Hematopoietic multipotent progenitor cell (in vitro differentiated cells): Measurements from ENCODE around the gene XAB2. TPM values are rescaled to one million over a fixed set of nuclear protein-coding genes. Genes with fewer than 3 reads are reported as not detected.

Source experiments
- DNase-seq, 3 donors: peaks; one replicate each; pipeline ENCODE4 v3.0.0-alpha.2; 2011 to 2015; ENCODE audit warnings: low read depth in 2 of 3, low spot score in 2 of 3
- total RNA-seq: library from RNA; depleted of rRNA; stranded (reverse); fragments of >200 nt; gene quantifications from one replicate; pipeline ENCODE4 v1.2.3, GENCODE V29; 2012

The XAB2 gene
- total RNA-seq, 1 donor, result 123 TPM

DNA sequence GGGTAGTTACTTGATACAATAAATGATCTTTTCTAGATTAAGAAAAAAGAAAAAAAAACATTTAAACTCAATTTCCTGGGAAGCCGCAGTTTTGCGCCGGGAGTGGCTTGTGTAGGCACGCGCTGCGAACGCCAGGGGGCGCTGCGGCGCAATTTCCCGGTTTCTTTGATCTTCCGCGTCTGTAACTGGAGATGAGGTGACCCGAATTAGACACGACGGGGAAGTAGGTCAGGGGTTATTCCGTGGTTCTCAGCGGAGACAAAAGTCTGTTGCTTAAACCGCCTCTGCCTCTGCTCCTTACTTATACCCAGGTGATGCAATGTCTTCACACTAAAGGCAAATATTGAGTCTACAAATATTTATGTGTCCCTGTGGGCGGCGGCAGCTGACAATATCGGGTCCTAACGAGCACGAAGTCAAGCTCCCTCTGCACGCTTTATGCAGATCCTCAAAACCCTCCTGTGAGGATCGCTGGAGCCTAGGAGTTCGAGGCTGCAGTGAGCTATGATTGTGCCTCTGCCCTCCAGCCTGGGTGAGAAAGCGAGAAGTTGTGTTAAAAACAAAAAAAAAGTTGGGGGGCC is 22.8 kb upstream of the XAB2 start:
- DNase-seq, result peak; percentile 82 to 90 (median 85)

DNA sequence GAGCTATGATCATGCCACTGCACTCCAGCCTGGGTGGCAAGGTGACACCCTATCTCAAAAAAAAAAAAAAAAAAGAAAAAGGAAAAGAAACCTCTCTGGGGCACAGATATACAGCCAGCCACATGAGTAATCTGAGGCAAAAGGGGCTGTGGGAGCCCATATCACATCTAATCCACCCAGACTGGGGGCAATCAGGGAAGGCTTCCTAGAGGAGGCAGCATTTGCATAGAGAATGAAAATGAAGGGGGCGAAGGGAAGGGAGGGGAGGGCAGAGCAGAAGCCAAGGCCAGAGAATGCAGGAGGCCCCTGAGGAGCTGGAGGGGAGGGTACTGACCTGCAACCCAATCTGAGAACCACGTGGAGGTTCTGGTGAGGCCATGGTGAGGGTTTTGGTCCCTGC is 20.8 kb upstream of the XAB2 start:
- DNase-seq, result no peak

DNA sequence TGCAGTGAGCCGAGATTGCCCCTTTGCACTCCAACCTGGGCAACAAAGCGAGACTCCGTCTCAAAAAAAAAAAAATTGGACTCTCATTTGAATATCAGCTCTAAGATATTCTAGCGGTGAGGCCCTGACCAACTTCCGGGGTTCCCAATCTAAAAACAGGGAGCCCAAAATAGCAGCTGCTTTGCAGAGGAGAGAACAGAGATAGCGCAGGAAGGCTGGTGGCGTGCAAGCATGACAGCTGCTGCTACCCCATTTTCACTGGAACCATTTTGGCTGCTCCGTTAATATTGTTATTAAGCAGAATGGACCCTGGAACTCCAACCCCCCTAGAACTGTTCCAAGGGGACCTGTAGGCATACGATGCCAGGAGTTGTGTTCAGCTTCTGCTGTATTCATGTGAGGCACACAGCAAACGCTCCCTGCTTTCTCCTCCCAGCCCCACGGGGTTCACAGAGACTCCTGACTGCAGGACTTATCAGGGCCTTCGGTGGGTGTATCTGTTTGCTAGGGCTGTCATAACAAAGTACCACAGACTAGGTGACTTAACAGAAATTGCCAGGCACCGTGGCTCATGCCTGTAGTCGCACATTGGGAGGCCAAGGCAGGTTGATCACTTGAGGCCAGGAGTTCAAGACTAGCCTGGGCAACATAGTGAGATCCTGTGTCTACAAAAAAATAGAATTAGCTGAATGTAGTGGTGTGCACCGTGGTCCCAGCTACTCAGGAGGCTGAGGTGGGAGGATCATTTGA is 19.1 kb upstream of the XAB2 start:
- DNase-seq, result no peak

DNA sequence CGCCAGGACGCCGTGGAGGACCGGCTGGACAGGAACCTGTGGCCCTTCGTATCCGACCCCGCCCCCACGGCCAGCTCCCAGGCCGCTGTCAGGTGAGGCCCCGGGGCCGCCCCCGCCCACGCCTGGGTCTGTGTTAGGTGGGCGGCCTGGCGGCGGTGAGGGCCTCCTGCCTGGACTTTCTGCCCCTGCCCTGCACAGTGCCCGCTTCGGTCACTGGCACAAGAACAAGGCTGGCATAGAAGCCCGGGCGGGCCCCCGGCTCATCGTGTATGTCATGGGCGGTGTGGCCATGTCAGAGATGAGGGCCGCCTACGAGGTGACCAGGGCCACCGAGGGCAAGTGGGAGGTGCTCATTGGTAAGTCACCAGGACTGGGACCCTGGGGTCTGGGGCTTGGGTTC is 17.8 kb upstream of the XAB2 start:
- no peak for DNase-seq

DNA sequence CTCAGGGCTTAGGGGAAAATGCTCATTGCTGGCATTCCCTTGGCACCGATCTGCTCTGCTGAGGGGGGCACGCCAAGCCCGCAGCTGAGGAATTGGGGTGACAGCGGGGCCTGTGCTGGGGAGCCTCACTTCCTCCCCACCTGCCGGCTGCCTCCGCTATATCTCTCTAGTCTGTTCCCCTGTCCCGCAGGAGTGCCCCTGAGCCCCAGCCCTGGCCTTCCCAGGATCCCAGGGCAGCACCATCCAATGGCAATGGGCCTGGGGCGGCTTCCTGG is 17.0 kb upstream of the XAB2 start:
- DNase-seq, result no peak

DNA sequence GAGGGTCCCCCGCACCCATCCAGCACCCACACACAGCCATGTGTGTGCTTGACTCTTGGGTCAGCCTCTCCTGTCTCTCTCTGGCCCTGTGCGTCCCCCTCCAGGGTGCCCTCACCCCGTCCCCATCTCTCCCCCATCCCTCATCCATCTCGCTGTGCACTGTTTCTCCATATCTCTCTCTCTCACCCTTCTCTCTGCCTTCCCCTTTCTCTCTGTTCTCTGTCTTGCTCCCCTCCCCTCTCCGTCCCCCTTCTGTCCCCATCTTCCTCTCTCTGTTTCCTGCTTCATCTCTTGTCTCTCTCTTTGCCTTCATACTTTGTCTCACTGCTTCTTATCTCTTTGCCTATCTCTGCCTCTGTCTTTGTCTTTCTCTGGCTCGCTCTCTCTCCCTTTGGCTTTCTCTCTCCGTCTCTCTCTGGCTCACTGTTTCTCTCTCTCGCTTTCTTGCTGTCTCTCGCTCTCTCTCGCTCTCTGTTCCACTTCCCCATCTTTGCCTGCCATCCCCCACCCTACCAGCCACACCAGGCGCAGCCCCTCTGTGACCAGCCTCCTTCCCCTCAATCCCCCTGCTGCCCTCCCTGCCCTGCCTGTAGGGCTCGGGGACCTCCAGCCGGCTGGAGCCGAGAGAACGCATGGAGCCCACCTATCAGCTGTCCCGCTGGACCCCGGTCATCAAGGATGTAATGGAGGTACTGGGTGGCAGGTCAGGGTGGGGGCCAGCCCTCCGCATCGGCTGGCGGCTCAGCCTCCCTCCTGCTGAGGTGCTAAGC is 16.5 kb upstream of the XAB2 start:
- DNase-seq, result no peak

DNA sequence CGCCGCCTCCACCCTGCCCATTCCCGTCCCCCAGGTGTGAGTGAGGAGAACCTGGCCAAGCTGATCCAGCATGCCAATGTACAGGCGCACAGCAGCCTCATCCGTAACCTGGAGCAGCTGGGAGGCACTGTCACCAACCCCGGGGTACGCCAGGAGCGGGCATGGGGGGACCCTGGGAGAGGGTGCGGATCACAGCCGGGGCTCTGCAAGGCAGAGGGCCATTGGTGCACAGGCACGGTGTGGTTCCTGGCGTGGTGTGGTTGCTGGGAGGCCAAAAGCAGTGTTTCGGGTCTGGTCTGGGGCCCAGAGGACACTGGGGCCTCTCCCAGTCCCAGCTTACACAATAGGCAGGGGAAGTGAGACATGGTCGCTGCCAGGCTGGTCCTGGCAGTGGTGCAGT is 15.8 kb upstream of the XAB2 start:
- DNase-seq, result no peak

DNA sequence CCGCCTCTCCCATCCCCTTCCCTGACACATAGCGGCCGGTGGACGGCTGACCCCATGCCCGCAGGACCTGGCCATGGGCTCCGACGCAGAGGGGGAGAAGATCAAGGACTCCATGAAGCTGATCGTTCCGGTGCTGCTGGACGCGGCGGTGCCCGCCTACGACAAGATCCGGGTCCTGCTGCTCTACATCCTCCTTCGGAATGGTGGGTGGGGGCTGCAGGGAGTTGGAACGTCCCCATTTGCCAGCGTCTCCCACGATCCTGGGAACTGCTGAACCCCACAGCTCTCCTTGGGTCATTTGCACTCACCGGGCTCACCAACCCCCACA is 15.2 kb upstream of the XAB2 start:
- DNase-seq, result no peak

DNA sequence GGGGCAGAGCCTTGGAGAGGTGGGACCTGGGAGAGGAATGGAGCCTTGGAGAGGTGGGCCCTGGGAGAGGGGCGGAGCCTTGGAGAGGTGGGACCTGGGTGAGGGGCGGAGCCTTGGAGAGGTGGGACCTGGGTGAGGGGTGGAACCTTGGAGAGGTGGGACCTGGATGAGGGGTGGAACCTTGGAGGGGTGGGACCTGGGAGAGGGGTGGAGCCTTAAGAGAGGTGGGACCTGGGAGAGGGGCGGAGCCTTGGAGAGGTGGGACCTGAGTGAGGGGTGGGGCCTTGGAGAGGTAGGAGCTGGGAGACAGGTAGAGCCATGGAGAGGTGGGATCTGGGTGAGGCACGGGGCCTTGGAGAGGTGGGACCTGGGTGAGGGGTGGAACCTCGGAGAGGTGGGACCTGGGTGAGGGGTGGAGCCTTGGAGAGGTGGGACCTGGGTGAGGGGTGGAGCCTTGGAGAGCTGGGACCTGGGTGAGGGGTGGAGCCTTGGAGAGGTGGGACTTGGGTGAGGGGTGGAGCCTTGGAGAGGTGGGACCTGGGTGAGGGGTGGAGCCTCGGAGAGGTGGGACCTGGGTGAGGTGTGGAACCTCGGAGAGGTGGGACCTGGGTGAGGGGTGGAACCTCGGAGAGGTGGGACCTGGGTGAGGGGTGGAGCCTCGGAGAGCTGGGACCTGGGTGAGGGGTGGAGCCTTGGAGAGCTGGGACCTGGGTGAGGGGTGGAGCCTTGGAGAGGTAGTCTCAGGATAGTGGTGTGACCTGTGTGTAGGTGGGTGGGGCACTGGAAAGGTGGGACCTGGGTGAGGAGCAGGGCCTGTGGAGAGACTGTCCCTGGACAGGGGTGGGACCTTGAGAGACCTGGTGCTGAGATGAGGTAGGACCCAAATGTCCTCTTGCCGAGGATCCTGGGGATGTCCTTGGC is 14.5 kb upstream of the XAB2 start:
- DNase-seq, result peak in 2 of 3 donors; percentile 26 to 54

DNA sequence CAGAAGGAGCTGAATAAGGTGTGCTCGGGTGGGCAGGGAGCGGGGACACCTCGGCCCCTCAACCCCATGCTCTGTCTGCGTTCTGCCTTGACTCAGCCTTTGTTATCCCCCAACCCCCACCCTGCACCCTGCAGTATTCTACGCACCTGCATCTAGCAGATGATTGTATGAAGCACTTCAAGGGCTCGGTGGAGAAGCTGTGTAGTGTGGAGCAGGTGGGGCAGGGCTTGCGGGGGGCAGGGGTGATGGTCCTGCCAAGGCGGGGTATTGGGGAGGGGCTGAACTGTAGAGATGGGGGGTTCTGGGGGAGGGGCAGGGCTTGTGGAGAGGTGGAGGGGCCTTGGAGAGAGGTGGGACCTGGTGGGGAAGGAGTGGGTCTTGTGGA is 13.7 kb upstream of the XAB2 start:
- no peak for DNase-seq

DNA sequence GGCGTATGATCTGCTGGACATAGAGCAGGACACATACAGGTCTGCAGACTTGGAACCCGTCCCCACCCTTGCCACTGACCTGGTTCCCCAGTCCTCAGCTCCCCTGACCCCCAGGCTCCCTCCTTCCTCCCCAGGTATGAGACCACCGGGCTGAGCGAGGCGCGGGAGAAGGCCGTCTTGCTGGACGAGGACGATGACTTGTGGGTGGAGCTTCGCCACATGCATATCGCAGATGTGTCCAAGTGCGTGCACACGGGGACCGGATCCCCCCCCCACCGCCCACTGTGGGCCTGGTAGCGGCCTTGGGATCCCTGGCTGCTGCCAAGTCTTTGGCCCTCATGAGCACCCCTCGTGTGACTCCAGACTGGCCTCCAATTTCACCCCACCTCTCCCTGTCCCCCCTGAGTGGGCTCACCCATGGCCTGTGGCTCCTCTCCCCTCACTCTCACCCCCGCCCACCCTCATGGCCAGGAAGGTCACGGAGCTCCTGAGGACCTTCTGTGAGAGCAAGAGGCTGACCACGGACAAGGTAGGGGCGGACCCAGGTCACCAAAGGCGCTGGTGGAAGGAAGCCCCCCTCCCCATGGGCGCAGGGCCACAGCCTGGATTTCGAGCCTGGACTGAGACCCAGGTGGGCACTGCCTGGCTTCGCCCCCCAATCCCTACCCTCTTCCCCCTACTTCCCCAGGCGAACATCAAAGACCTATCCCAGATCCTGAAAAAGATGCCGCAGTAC is 13.1 kb upstream of the XAB2 start:
- DNase-seq, result no peak

DNA sequence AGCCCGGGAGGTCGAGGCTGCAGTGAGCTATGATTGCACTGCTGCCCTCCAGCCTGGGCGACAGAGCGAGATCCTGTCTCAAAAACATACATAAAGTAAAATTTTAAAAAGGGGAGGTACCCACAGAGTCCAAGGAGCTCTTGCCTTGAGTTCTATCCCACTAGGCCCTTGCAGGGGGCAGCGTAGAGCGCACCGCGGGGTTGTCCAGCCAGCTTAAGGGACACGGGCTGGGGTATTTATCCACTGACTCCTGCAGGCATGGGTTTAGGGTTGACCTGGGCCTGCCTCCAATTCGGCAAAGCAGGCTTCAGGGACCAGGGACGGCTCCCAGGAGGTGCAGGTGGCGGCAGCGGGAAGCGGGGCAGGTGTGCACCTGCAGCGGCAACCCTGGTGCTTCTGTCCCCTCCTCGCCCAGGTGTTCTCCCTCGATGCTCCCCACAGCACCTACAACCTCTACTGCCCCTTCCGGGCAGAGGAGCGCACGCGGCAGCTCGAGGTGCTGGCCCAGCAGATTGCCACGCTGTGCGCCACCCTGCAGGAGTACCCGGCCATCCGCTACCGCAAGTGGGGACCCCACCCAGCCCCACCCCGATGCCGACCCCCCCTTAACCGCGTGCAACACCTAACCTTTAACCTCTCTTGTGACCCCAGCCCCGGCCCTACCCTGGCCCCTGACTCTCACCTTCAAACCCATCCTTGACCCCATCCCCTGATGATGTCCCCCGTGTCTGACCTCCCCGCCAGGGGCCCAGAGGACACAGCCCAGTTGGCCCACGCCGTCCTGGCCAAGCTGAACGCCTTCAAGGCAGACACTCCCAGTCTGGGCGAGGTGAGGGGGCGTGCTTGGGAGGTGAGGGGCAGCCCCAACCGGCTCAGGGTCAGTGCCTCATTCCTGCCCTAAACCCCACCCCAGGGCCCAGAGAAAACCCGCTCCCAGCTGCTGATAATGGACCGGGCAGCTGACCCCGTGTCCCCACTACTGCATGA is 12.2 kb upstream of the XAB2 start:
- no peak for DNase-seq

DNA sequence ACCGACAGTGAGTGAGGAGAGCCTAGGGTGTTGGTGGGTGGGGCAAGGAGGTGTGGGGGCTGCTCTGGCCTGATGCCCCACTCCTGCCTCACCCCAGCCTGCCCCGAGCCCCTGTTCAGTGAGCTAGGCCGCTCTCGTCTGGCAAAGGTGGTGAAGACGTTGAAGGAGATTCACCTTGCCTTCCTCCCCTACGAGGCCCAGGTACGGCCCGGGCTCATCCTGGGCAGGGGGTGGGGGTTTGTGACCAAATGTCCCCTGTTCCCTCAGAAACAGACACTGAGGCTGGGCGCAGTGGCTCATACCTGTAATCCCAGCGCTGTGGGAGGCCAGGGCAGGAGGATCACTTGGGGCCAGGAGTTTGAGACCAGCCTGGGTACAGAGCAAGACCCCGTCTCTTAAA is 11.5 kb upstream of the XAB2 start:
- no peak for DNase-seq

DNA sequence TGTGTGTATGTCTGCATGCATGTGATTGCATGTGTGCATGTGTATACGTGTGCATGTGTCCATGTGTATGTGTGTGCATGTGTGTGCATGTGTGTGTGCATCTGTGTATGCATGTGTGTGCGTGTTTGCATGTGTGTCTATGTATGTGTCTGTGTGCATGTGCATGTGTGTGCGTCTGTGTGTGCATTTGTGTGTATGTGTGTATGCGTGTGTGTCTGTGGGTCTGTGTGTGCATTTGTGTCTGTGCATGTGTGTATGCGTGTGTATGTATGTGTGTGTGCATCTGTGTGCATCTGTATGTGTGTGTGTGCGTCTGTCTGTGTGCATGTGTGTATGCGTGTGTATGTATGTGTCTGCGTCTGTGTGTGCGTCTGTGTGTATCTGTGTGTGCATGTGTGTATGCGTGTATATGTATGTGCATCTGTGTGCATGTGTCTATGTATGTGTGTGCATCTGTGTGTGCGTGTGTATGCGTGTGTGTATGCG is 10.6 kb upstream of the XAB2 start:
- DNase-seq, result no peak

DNA sequence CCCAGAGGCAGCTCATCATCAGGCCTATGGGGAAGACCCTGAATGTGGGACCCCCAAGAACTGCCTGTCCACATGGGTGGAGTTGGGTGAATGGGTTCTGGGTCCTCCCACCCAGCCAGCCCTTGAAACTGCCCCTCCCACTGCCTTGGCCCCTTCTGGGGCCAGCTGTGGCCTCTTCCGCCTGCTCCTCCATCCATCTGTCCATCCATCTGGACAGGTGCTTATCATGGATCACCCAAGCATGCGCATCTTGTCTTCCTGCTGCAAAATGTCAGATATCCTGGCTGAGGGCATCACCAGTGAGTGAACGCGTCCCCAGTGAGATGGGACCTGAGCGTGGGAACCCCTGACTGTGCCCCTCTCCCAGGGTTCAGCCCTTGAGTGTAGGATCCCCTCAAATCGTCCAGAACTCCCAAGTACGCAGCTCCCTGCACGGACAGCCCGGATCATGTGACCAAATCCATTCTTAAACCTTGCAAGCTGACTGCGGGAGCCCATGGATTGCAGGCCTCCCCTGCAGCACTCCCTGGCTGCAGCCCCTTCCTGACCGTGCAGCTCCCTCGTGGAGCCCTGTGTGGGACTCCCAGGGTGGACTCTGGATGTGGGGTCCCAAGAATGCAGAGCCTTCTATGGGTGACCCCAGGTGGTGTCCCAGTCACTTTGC is 9.6 kb upstream of the XAB2 start:
- no peak for DNase-seq

DNA sequence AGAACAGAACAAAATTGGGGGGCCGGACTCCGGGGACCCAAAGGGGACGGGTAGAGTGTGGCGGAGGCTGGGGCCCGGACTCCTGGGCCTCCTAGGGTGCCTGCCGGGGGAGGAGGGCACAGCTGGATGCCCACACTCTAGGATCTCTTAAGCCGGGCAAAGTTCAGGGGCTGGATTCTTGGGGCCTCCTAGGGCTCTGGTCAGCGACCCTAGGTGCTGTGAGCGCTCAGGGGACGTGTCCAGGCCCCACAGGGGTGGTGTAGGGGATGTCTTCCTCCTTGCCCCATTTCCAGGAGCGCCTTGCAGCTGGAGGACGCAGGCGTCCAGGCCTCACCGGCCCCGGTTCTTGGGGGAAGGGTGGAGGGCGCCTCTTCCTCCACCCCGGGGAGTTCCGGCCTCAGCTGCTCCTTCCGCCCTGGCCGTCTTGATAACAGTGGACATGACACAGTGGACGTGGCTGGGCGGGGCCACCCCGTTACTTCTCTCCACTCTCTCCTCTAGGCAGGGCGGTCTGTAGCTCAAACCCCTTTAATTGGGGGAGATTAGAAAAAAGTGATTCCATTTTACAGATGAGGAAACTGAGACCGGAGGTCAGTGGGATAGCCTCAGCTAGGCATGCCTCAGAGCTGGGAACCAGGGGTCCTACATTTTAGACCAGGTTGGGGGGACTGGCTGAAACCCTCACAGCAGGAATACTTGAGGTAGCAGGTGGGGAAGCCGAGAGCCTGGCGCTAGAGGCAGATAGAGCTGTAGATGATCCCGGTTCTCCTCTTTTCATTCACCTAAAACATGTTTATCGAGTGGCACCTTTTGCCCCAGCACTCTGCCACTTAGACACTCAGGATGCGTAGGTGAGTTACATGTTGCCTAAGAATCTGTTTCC is 8.3 kb upstream of the XAB2 start:
- peak in 2 of 3 donors; percentile 27 to 28 for DNase-seq

DNA sequence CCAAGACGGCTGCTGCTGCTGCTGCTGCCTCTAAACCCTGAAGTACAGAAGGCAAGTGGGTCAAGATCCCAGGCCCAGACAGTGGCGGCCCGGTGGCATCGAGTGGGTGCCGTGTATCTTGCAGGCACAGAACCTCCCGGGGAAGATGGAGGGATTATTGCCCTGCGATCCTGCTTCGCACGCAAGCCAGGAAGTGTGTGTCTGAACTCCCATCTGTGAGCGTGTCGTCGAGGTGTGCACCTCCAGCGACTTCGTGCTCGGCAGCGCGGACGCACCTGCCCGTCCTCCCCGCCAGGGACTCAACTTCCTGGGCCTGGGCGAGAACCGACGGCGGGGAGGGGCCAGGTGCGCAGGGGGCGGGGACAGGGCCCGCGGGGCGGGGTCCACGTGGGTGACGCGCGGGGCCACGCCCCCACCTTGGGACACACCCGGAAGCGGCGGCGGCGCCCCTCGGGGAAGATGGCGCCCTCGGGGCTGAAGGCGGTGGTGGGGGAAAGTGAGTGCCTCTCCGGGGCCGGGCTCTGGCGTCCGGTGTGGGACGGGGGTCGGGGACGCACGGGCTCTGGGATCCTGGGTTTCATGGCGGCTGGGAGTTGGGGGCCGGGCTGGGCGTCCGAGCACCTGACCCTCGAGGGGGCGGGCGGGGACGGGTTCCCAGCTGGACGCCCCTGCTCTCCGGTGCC is 7.5 kb upstream of the XAB2 start, which contains the start of gene STXBP2:
Gene STXBP2 (plus strand): TSS at position 420 of the 683 bp plus-strand sequence. CDS start 40 bp downstream, at position 460.
- peak; percentile 82 to 88 (median 87) for DNase-seq
